Glomerular endothelial cell (primary cell): ENCODE results near the gene TDG. TPM values are rescaled to one million over a fixed set of nuclear protein-coding genes. Genes with fewer than 3 reads are reported as not detected.
A peak's percentile ranks its signal among the peaks of the same experiment; 100 is the strongest.

Source experiments
- DNase-seq: peaks from one replicate; pipeline ENCODE4 v3.0.0-alpha.2; 2011; ENCODE audit warnings: low read depth, low spot score; ENCODE audit errors: extremely low read depth
- total RNA-seq: library from RNA; depleted of rRNA; stranded (reverse); fragments of >200 nt; gene quantifications from 2 replicates; pipeline ENCODE4 v1.2.3, GENCODE V29; 2015

TDG gene
- total RNA-seq, 1 donor from 2014 or later, result 25.7 TPM

DNA sequence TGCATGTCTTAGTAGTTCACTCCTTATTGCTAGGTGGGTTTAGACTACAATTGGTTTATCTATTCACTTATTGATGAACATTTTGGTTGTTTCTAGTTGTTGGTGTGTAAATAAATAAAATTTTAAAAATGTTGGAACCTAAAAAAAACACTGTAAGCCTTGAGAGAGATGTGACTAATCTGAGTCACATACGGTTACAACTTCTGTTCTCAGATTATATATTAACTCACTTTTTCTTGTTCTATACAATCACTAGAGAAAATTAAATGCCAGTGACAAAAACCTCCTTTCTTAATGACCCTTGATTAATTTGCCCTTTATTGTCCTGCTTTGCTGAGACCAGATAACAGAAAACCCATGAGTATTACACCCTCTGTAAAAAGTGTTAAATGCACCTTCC, 7.1 kb upstream of the TDG start:
- DNase-seq, result no peak

GRCh38 chr12:103960616-103961227, 5.0 kb upstream of the TDG start:
- no peak for DNase-seq

GRCh38 chr12:103962493-103962892, 3.2 kb upstream of the TDG start:
- DNase-seq, result no peak

- no peak for DNase-seq
Observed at GRCh38 chr12:103964805-103965204, 867 bp upstream of the TDG start.

GRCh38 chr12:103965255-103965589, 450 bp upstream of the TDG start:
- no peak for DNase-seq

GRCh38 chr12:103966736-103967135, 1.1 kb downstream of the TDG start:
- no peak for DNase-seq

DNA sequence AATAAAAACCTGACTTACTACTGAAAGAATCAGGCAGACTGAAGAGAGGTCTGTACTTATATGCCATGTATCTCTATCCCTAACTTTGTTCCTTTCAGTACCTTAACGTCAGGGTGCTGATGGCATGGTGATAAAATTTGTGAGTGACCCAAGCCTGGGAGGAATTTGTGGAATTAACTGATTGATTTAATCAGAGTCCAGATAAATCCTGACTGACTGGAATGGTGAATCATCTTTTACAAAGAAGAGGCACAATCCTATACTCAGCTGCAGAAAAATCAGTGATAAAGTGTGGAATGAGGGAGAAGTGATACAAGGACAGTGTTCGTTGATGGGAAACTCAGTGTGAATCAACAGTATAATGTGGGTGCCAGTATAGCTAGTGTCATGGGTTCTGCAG, 3.7 kb downstream of the TDG start:
- no peak for DNase-seq

GRCh38 chr12:103973909-103974308, 8.2 kb downstream of the TDG start:
- DNase-seq, result no peak

- DNase-seq, result no peak
Observed at GRCh38 chr12:103975368-103975767, 9.7 kb downstream of the TDG start.

DNA sequence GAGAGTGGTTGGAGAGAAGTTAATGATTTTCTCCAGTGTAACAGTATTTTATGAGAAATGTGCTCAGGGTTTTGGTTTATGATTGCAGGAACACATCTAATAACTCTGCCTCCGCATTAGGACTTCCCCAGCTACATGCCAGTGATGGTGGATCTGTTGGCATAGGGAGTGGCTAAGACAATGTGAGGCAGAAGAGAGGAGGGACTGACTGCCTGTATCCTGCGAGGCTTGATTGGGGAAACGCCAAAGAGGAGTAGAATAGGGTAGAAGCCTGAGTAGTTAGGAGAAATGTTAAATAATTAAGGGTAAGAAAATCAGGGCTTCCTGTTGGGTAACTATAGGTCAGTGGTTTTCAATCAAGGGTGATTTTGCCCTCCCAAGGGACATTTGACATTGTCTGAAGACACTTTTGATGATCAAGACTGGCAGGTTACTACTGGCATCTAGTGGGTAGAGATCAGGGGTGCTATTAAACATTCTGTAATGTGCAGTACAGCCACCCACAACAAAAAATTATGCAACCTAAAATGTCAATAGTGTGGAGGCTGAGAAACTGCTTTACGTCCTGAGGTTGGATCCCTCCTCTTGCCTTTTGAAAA, 12.8 kb downstream of the TDG start:
- no peak for DNase-seq

- no peak for DNase-seq
Observed at GRCh38 chr12:103986829-103987228, 21.2 kb downstream of the TDG start.

DNA sequence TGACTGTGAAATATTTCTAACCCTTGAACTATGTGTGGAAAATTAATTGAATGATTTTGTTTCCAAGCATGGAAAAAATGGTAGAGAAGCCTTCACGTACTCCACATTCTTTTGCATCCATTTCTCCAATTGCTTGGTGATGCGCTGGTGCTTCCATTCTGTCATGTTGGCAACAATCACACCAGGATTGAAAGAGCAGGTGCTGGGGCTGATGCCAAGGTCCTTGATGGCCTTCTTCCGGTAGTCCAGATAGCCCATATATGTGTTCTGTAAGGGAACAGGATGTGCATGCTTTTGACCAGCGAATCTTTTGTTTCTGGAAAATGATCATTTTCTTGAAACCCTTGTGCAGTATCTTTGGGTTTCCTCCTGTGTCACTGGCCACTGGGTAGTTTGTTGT, 28.6 kb downstream of the TDG start:
- no peak for DNase-seq

- DNase-seq, result no peak
Observed at GRCh38 chr12:103996595-103996994, 30.9 kb downstream of the TDG start.

GRCh38 chr12:103997286-103997900, 31.7 kb downstream of the TDG start:
- no peak for DNase-seq

GRCh38 chr12:103998976-103999375, 33.3 kb downstream of the TDG start:
- no peak for DNase-seq

DNA sequence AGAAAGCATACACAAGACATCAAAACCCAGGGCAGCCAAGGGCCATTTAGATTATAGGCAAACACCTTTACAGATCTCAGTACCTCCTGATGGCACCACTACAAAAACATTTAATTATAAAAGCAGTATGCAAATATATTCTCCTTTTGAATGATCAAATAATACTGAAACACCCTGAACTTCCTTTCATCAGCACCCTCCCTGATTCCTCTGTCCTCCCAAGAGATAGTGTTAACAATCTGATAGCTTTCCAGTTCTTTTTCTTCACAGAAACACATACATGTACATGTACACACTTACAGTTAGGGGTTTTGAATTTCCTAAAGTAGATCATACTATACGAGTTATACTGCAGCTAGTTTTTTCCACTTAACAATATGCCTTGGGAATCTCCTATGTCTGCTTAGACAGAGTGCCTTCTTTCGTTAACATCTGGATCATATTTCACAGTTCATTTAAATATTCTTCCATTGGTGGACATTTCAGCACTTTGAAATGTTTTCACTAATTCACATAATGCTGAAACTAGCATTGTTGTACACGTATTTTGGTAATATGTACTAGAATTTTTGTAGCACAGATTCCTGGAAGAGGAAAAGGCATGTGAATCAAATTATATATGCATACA, 35.2 kb downstream of the TDG start:
- DNase-seq, result no peak

GRCh38 chr12:104002686-104003085, 37.0 kb downstream of the TDG start:
- no peak for DNase-seq

GRCh38 chr12:104003596-104003995, 37.9 kb downstream of the TDG start:
- DNase-seq, result no peak

DNA sequence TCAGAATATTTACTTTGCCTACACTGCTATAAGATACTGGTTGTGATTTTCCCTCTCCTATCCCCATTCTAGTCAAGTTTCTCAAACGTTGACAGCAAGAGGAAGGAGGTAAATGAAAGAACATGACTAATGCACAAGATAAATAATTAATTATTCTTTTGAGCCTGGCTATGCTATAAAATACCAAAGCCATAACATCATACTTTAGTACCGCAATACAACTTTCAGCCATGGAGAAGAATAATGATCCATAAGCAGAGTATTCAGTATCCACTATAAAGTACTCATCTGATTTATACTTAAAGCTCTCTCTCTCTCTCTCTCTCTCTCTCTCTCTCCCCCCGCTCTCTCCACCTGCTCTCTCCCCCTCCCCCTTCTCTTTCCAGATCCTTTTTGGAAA, 41.3 kb downstream of the TDG start:
- peak; percentile 16 for DNase-seq

DNA sequence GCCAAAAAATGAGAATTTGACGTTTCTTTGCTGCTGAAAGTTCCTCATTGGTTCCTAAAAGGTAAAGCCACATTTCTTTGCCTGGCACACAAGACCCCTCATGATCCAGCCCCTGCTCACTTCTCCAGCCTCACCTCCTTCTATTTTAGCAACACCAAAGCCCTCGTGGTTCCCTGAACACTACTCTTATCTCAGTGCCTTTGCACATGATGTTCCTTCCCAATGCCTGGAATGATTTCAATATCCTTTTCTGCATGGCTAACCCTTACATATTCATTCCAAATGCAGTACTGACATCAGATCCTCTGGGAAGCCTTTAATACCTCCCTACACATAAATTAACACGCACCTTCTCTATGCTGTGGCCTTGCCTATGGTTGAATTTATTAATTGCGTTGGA, 44.4 kb downstream of the TDG start:
- no peak for DNase-seq

- DNase-seq, result no peak
Observed at GRCh38 chr12:104010606-104011169, 45.0 kb downstream of the TDG start.

DNA sequence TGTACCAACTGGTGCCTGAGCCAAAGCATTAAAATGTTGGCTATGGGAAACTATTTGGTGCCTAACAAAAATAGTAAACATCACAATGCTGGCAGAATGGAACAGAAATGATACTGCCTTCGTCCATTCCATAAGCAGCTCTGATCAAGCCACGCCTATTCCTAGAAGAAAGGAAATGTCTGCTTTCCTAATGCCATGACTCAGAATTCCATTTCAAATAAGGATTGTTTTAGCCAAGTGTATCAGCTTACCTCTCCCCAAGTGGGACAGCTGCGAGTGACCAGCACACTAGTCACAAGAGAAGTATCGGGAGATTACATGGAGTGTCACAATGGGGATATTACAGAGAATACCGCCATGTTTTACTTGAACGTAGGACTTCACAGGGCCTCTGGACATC, 45.6 kb downstream of the TDG start:
- peak; percentile 81 for DNase-seq
